ENCODE measurements around the gene HUWE1.

Gene HUWE1

GRCh38 chrX:53666171-53666570, 20.3 kb downstream of the HUWE1 start:
- no peak for TF ChIP-seq CTCF (conservative IDR thresholded peaks at IDR 0.05)
- H3K27ac ChIP-seq, result no peak overlapping the region

- no peak for TF ChIP-seq CTCF (conservative IDR thresholded peaks at IDR 0.05)
- H3K27ac ChIP-seq, result no peak overlapping the region
Measured at GRCh38 chrX:53660004-53660403, 26.5 kb downstream of the HUWE1 start.

- no peak overlapping the region for H3K27ac ChIP-seq
- no peak for TF ChIP-seq CTCF (conservative IDR thresholded peaks at IDR 0.05)
Measured at GRCh38 chrX:53659039-53659438, 27.5 kb downstream of the HUWE1 start.

GRCh38 chrX:53656845-53657244, 29.7 kb downstream of the HUWE1 start:
- H3K27ac ChIP-seq, result no peak overlapping the region
- TF ChIP-seq CTCF (conservative IDR thresholded peaks at IDR 0.05), result no peak

GRCh38 chrX:53654376-53654775, 32.1 kb downstream of the HUWE1 start:
- TF ChIP-seq CTCF (conservative IDR thresholded peaks at IDR 0.05), result no peak
- H3K27ac ChIP-seq, result no peak overlapping the region

GRCh38 chrX:53644751-53645150, 41.8 kb downstream of the HUWE1 start:
- no peak overlapping the region for H3K27ac ChIP-seq
- no peak for TF ChIP-seq CTCF (conservative IDR thresholded peaks at IDR 0.05)

- TF ChIP-seq CTCF (conservative IDR thresholded peaks at IDR 0.05), result no peak
- no peak overlapping the region for H3K27ac ChIP-seq
Measured at GRCh38 chrX:53642337-53642736, 44.2 kb downstream of the HUWE1 start.

GRCh38 chrX:53639257-53639656, 47.3 kb downstream of the HUWE1 start:
- TF ChIP-seq CTCF (conservative IDR thresholded peaks at IDR 0.05), result no peak
- no peak overlapping the region for H3K27ac ChIP-seq
